HG02798 (cell line): ENCODE measurements around the gene CD244.
A peak's percentile ranks its signal among the peaks of the same experiment; 100 is the strongest.
"Not testable (repeated sequence)": the region's sequence is repeated elsewhere in the genome, so short reads cannot be mapped to it uniquely, and the experiment has no call there.

ENCODE experiments used
- ATAC-seq: cut with Tn5 transposase; IDR thresholded peaks from one replicate; pipeline ENCODE4 v1.9.1; 2021; ENCODE audit warnings: mild to moderate bottlenecking; ENCODE audit not compliant: unreplicated experiment, poor library complexity

CD244 gene

DNA sequence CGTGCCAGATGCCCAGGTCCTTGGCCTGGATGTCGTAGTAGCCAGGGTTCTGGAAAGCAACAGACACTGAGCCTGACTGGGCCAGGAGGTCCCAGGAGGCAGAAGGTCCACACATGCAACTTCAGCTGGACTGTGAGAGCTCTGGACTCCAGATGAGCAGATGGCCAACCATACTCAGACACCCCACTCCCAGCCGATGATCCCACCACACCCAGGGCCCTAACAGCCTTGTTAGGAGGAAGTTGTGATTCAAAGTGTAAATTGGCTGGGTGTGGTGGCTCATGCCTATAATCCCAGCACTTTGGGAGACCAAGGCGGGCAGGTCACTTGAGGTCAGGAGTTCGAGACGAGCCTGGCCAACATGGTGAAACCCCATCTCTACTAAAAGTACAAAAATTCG, 18.6 kb upstream of the CD244 start:
- ATAC-seq = not testable (repeated sequence)

DNA sequence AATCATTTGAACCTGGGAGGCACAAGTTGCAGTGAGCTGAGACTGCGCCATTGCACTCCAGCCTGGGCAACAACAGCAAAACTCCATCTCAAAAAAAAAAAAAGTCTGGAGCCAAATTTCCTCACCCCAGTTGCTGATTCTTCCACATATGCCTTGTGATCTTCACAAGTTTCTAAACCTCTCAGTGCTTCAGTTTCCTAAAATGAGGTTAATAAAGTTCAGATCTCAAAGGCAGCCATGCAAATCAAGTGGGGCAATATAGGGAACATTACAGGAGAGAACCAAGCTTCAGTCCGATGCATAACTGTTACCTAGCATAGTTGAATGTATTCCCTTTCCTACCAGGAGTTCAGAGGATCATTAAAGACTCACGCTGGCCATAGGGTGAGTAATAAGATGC, 17.5 kb upstream of the CD244 start:
- no peak for ATAC-seq

- ATAC-seq = no peak
These were observed 16.4 kb upstream of the CD244 start for GRCh38 chr1:160879056-160879455.

DNA sequence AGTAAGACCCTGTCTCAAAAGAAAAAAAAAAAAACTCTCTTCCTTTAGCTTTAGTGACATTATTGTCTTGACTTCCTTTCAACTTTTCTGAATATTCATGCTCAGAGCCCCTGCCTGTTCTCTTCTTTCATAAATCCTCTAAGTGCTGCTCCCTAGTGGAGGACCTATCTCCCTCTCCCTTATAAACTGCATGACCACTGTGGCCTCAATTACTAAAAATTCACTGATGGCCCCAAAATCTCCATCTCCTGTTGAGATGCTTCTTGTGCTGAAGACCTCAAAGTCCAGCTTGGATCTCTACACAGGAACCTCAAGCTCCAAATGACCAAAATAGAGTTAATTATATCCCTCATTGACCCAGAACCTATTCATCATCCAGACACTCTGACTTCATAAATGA, 14.5 kb upstream of the CD244 start:
- no peak for ATAC-seq

GRCh38 chr1:160876311-160876710, 13.6 kb upstream of the CD244 start:
- no peak for ATAC-seq

DNA sequence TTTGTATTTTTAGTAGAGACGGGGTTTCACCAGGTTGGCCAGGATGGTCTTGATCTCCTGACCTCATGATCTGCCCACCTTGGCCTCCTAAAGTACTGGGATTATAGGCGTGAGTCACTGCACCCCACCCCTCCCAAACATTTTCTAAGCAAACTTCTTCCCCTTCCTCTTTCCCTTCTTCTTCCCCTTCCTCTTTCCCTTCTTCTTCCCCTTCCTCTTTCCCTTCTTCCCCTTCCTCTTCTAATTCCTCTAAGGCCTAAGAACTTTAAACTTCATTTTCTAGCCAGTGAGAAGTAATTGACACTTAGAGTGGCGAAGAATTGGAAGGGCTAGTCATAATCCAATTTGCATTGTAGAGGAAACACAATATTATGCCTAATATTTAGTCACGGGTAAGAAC, 12.9 kb upstream of the CD244 start:
- not testable (repeated sequence) for ATAC-seq

- no peak for ATAC-seq
These were observed 12.2 kb upstream of the CD244 start for GRCh38 chr1:160874935-160875334.

- ATAC-seq = no peak
These were observed 5.5 kb upstream of the CD244 start for GRCh38 chr1:160868141-160868540.

DNA sequence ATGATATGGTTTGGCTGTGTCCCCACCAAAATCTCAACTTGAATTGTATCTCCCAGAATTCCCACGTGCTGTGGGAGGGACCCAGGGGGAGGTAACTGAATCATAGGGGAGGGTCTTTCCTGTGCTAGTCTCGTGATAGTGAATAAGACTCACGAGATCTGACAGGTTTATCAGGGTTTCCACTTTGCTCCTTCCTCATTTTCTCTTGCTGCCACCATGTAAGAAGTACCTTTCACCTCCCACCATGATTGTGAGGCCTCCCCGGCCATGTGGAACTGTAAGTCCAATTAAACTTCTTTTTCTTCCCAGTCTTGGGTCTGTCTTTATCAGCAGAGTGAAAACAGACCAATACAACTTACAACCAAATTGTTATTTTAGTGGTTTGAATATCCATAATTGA, 5.0 kb upstream of the CD244 start:
- ATAC-seq = not testable (repeated sequence)

DNA sequence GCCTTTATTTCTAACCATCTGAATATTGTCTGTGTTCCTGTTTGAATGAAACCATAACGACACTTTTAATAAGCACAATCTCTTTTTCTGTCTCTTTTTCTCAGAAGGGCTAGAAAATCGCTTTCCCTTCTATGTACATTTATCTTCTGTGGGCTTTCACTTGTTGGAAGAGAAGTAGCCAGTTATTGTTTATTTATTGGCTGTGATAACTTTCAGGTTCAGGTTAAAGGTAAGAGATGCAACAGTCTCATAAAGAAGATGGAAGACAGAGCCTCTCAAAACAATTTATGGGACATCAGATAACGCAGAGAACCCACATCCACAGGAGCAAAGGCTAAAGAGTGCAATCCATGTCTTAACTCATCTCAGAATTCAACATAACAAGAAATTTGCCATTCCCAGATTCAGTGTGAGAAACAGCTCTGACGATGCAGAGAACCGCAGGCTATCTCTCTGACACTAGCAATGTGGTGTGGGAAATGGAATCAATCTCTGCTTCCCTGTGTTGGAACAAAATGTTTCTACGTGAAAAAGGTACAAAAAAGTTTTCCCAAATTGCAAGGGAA, 4.1 kb upstream of the CD244 start:
- no peak for ATAC-seq

DNA sequence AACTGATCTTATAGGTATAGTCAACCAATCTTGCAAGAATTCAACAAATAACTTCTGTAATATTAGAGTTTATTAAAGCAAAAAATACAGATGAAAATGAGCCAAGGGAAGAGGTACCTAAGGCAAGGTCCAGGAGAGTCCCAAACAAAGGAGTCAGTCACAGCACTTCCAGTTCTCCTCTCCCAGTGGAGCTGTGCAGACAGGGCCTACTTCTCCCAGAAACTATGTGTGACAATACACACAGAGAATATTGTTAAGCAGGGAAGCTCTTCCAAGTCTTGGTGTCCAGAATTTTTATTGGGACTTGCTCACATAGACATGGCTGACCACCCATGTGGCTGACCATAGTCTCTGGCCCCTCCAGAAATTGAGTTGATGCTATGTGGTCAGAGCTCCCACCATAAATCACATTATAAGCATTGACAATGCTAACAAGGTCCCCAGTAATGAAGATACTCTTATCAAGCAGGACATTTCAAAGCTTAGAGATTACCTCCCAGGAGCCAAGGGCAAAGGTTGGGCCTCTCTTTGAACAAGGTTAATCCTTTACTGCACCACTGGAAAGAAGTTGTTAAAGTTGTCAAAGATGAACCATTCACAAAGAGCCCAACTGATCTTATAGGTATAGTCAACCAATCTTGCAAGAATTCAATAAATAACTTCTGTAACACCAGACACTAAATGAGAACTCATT, 3.5 kb upstream of the CD244 start:
- no peak for ATAC-seq

GRCh38 chr1:160865337-160865736, 2.6 kb upstream of the CD244 start:
- no peak for ATAC-seq

- ATAC-seq = no peak
These were observed 1.5 kb upstream of the CD244 start for GRCh38 chr1:160864173-160864572.

GRCh38 chr1:160863774-160864131, 1.1 kb upstream of the CD244 start:
- no peak for ATAC-seq

DNA sequence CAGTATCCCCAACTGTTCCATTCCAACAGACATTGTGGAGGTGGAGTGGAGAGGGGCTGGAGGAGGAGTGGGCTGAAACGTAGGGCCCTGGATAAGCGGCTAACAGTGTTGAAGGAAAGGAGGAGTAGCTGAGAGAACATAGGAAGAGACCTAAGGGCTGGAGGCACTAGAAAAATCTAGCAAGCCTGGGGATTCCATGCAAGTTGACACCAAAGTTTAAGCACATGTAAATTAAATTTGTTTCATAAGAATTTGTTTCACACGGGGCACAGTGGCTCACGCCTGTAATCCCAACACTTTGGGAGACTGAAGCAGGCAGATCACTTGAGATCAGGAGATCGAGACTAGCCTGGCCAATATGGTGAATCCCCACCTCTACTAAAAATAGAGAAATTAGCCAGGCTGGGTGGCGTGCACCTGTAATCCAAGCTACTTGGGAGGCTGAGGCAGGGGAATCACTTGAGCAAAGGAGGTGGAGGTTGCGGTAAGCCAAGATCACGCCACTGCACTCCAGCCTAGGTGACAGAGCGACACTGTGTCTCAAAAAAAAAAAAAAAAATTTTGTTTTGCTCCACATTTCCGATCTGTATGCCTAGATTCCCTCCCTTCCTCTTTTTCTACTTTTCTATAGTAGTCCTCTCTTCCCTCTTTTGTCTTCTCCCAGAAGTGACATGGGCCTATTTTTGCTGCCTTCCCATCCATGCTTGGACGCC, 530 bp upstream of the CD244 start:
- ATAC-seq = no peak

DNA sequence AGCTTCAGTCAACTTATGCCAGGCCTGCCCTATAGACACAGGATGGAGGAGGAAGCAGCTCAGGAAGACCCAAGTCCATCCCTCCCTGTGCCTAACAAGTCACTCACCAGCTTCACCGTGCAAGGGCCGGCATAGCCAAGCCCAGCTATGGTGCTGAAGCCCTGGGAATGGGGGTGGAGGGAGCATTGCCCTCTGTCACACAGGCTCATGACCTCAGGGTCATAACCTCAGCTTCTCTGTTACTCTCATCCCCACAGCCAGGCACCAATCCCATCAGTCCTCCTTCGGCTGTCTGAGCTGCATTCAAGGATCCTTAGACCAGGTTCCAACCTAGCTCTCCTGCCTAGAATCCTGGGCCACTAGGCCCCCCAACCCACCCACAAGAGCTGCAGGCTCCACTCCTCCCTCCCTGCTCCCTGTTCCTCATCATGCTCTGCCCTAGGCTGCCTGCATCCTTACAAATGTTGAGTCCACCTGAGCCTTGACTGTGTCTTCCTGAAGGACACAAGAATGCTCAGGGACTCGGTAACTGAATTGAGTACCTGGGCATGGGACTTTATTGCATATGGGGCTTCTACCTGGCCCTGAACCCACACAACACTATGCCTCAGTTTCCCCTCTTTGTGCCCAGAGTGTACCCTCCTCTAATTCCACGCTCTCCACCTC, 1.7 kb downstream of the CD244 start:
- no peak for ATAC-seq

DNA sequence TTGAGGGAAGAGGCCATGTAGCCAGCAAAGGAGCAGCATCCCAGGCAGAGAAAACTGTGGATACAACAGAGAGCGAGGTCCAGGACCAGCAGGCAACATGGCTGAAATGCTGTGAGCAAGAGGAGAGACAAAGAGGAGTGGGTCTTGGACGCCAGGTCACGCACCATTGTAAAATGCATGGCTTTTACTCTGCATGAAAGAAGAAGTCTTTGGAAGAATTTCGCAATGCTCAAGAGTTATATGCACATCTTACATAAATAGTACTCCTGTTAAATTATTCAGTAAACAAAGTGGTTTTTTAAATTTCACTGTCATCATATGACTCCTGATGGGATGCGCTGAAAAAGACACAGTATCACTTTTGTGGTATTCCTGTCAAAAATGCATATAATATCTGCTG, 3.5 kb downstream of the CD244 start:
- no peak for ATAC-seq

- no peak for ATAC-seq
These were observed 4.2 kb downstream of the CD244 start for GRCh38 chr1:160858507-160858906.

DNA sequence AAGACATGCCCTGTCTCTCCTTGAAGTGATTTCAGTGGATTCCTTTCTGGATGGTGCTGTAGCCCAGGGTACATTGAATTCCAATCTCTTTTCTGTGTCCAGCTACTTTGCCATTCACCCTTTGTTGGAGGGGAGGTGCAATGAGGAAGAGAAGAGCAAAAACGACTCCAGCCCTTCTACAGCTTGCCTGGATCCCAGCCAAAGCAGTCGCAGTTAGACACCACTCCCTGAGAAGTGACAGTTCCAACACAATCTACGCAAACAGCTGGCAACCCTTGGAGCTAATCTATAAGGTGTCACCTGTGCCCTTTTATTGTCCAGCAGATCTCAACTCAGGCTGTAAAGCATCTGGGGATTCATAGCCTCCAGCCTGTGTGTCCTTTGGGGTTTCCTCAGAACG, 4.6 kb downstream of the CD244 start:
- ATAC-seq = no peak

DNA sequence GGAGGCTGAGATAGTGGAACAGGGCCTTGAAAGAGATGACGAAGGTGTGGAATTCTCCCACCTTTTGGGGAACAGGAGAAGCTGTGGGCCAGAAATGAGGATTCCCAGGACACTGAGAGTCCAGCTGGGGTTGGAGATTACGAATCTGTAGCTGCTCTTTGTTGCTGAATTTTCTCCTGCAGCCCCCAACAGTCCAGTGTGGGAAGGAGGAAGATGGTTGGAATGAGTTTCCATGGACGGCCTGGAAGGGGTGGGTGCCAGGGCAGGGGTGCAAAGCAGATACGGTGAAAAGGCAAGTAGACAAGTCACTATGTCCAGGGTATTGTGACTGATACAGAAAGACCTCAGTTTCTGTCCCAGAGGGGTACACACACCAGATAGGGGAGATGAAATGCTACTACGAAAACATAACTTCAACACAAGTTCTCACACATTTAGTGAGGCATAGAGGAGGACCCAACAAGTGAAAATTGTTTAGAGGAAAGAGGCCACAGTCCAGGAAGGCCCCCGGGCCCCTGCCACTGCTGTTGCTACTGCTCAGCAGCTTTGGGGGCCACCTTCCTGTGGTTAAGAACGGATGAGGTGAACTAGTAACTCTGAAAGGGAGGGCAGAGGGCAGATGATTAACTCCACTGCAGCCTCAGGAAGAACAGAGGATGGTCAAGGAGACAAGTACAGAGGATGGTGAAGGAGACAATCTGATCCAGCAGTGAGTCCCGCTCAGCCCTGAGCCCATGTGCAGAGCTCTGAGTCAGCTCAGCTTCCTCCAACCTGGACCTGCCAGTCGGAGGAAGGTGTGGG, 7.3 kb downstream of the CD244 start:
- ATAC-seq = peak; percentile 65

- no peak for ATAC-seq
These were observed 8.9 kb downstream of the CD244 start for GRCh38 chr1:160853754-160854153.
